Loucy (cell line): ENCODE measurements around the gene RGS3.
A peak's percentile ranks its signal among the peaks of the same experiment; 100 is the strongest.

ENCODE experiments used
- H2AFZ ChIP-seq: fragments of 200-600 bp; sonication (generic); 2 replicates; pipeline ENCODE4 v1.6.0; 2016; ENCODE audit warnings: antibody characterized with exemption, mild to moderate bottlenecking, low read length, moderate library complexity
- H3F3A ChIP-seq: fragments of 200-600 bp; 2 replicates; pipeline ENCODE4 v1.6.0; 2016; ENCODE audit warnings: antibody characterized with exemption, low read depth, mild to moderate bottlenecking
- H3K27me3 ChIP-seq: fragments of 200-600 bp; sonication (generic); 2 replicates; pipeline ENCODE4 v1.6.1; 2014; ENCODE audit warnings: low read length, mild to moderate bottlenecking; ENCODE audit not compliant: insufficient read depth, poor library complexity, severe bottlenecking
- H3K36me3 ChIP-seq: fragments of 200-600 bp; sonication (generic); 2 replicates; pipeline ENCODE4 v1.6.1; 2016; ENCODE audit warnings: low read length; ENCODE audit not compliant: insufficient read depth
- H3K4me1 ChIP-seq: fragments of 200-600 bp; sonication (generic); 2 replicates; pipeline ENCODE4 v1.5.1; 2014; ENCODE audit warnings: low read length, mild to moderate bottlenecking; ENCODE audit not compliant: insufficient read depth, poor library complexity, severe bottlenecking
- H3K4me2 ChIP-seq: fragments of 200-600 bp; sonication (generic); 2 replicates; pipeline ENCODE4 v1.6.0; 2014; ENCODE audit warnings: antibody characterized with exemption, low read length, low read depth, mild to moderate bottlenecking; ENCODE audit not compliant: poor library complexity, severe bottlenecking
- H3K4me3 ChIP-seq: fragments of 200-600 bp; sonication (generic); 2 replicates; pipeline ENCODE4 v1.5.1; 2014; ENCODE audit warnings: low read length, mild to moderate bottlenecking, mixed read lengths; ENCODE audit not compliant: poor library complexity, severe bottlenecking
- H3K79me2 ChIP-seq: fragments of 200-600 bp; sonication (generic); 2 replicates; pipeline ENCODE4 v1.6.1; 2014; ENCODE audit warnings: low read length; ENCODE audit not compliant: insufficient read depth
- H3K9ac ChIP-seq: fragments of 200-600 bp; sonication (generic); 2 replicates; pipeline ENCODE4 v1.6.0; 2014; ENCODE audit warnings: mild to moderate bottlenecking, low read depth, low read length, moderate library complexity; ENCODE audit not compliant: poor library complexity, severe bottlenecking
- H3K9me2 ChIP-seq: fragments of 200-600 bp; sonication (generic); replicated peaks from 2 replicates; pipeline ENCODE4 v1.6.1; 2016; ENCODE audit warnings: low read depth, low read length, mixed read lengths
- H3K9me3 ChIP-seq: fragments of 200-600 bp; sonication (generic); 2 replicates; pipeline ENCODE4 v1.6.1; 2014; ENCODE audit warnings: mild to moderate bottlenecking, antibody characterized with exemption, low read length, low read depth; ENCODE audit not compliant: insufficient read depth
- H4K20me1 ChIP-seq: fragments of 200-600 bp; sonication (generic); 2 replicates; pipeline ENCODE4 v1.6.0; 2014; ENCODE audit warnings: antibody characterized with exemption, low read length, mild to moderate bottlenecking; ENCODE audit not compliant: insufficient read depth, poor library complexity, severe bottlenecking
- EZH2phosphoT487 ChIP-seq: fragments of 200-600 bp; IDR thresholded peaks from 2 replicates; pipeline ENCODE4 v1.6.1; 2018; ENCODE audit warnings: antibody characterized with exemption, mild to moderate bottlenecking, moderate library complexity, borderline replicate concordance
- TF ChIP-seq, protein P1 (sequence below): fragments of 200-600 bp; sonication (generic); conservative IDR thresholded peaks from 2 replicates; pipeline ENCODE4 v1.5.1; 2014; ENCODE audit warnings: mild to moderate bottlenecking, antibody characterized with exemption, low read length

RGS3 gene

DNA sequence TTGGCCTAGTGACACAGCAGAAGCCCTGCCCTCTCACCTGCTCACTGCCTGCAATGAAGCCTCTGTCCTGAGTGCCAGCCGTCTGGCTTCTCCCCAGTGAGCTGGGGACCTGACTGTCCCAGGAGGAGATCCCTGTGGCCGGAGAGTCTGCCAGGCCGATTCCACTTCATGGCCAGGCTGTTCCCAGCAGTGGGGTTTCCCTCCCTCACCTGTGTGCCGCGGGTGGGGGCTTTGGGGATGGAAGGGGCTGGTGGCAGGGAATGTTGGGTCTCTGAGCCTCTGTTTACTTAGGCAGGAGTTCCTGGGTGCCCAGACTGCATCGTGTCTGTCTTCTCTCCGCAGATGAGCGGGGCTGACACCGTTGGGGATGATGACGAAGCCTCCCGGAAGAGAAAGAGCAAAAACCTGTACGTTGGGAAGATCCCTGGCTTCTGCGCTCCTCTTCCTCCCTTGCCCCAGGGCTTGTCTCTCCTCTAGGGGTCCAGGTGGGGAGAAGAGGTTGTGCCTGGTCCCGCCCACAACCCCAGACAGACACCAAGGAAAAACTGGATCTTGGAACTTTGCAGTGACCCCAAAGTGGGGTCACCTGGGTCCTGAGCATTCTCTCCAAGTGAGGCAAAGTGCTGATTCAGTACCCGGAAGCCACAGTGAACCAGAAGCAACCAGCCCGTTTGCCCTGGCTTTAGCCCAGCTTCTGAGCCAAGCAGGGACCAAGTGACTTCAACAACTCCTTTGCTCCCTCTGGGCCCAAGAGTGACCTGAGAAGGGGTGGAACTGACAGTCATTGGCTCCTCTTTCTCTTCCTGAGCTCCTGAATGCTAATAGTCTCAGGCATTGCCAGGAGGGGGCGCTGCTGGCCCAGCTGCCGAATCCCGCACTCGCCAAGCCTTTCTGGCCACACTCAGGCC lies 127.7 kb downstream of the RGS3 start:
- Histone ChIP-seq H4K20me1 (no peaks in the 10 kb centered on the region), H3K79me2 (peaks cover 33% of the 10 kb centered on the region; the same call in 1 of the 2 replicates), H3K9me2 (no peaks in the 10 kb centered on the region), H3F3A (no peaks in the 10 kb centered on the region), H2AFZ (no peak overlapping the region), H3K27me3 (no peaks in the 10 kb centered on the region), H3K9ac (no peak overlapping the region), H3K9me3 (no peaks in the 10 kb centered on the region), H3K4me1 (peaks cover 35% of the 10 kb centered on the region), H3K4me3 (no peak overlapping the region), H3K4me2 (no peak overlapping the region), H3K36me3 (no peaks in the 10 kb centered on the region)
- TF ChIP-seq, protein P1, sequence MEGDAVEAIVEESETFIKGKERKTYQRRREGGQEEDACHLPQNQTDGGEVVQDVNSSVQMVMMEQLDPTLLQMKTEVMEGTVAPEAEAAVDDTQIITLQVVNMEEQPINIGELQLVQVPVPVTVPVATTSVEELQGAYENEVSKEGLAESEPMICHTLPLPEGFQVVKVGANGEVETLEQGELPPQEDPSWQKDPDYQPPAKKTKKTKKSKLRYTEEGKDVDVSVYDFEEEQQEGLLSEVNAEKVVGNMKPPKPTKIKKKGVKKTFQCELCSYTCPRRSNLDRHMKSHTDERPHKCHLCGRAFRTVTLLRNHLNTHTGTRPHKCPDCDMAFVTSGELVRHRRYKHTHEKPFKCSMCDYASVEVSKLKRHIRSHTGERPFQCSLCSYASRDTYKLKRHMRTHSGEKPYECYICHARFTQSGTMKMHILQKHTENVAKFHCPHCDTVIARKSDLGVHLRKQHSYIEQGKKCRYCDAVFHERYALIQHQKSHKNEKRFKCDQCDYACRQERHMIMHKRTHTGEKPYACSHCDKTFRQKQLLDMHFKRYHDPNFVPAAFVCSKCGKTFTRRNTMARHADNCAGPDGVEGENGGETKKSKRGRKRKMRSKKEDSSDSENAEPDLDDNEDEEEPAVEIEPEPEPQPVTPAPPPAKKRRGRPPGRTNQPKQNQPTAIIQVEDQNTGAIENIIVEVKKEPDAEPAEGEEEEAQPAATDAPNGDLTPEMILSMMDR, result peak; percentile 94
- TF ChIP-seq EZH2phosphoT487, result no peak

DNA sequence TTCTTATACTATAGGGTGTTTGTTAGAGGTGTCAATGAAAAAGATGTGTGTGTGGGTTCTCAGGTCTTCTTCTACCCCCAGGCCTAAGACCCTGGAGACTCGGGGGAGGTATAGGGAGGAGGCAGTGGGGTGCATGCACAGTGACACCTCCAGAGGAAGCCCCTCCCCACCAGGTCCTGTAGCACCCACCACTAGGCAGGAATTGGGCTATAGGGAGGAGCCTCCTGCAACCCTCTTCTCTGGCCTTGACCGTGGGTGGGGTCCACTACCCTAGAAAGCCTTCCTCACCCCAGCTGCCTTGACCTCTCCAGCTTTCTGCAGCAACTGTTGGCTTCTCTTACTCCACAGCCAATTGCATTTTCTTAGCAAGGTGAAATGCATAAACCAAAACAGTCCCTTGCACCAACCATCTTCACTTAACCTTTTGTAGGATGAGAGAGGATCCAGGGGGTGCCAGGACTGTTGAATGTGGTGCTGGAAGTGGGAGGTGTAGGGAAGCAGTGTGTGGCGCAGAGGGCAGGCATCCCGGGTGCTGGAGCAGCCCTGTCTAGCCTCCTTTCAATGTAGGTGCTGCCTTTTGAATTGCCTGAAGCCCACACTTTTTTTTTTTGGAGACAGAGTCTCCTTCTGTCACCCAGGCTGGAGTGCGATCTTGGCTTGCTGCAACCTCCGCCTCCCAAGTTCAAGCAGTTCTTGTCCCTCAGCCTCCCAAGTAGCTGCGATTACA lies 128.5 kb downstream of the RGS3 start:
- H3K36me3 ChIP-seq, result no peaks in the 10 kb centered on the region
- H3K4me2 ChIP-seq, result no peak overlapping the region
- H3K79me2 ChIP-seq, result peaks cover 25% of the 10 kb centered on the region; the same call in 1 of the 2 replicates
- no peaks in the 10 kb centered on the region for H3K27me3 ChIP-seq
- H3K9me2 ChIP-seq, result no peaks in the 10 kb centered on the region
- TF ChIP-seq, protein P1, result no peak
- no peak for TF ChIP-seq EZH2phosphoT487
- H2AFZ ChIP-seq, result no peak overlapping the region
- no peak overlapping the region for H3K9ac ChIP-seq
- no peaks in the 10 kb centered on the region for H3K9me3 ChIP-seq
- no peaks in the 10 kb centered on the region for H4K20me1 ChIP-seq
- no peak overlapping the region for H3K4me3 ChIP-seq
- peaks cover 27% of the 10 kb centered on the region for H3K4me1 ChIP-seq
- H3F3A ChIP-seq, result no peaks in the 10 kb centered on the region

DNA sequence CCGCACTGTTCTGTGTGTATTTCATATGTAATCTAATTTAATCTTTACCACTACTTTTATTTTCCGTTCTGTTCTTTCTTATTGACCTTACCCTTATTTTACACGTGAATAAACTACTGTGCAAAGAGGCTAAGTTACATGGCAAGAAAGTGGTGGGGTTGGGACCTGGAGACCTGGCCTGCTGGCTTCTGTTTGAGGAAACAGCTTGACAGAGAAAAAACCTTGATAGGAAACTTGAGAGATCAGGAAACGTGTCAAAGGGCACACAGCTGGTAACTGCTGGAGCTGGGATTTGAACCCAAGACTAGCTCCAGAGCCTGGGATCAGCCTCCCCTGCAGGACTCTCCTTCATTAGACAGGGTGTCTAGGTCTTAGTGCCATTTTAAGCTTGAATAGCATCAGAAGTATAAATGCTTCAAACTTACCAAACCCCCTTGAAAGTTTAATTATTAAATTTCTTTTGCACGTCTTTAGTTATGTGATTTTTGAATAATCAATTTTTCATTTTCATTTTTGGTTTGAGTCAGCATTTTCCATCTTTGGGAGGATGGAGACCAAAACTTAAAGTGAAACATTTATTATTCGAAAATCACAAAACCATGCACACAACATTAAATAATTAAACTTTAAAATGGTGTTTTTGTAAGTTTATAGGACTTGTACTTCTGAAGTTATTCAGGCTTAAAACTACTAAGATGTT lies 129.5 kb downstream of the RGS3 start:
- H4K20me1 ChIP-seq, result no peaks in the 10 kb centered on the region

More for the DNA sequence above, 129.5 kb downstream of the RGS3 start:
- Histone ChIP-seq H3F3A (no peaks in the 10 kb centered on the region), H2AFZ (no peak overlapping the region), H3K9ac (no peak overlapping the region), H3K36me3 (no peaks in the 10 kb centered on the region), H3K4me3 (no peak overlapping the region), H3K9me2 (no peaks in the 10 kb centered on the region), H3K79me2 (peaks cover 15% of the 10 kb centered on the region; the same call in 1 of the 2 replicates), H3K9me3 (no peaks in the 10 kb centered on the region), H3K4me1 (peaks cover 17% of the 10 kb centered on the region), H3K27me3 (no peaks in the 10 kb centered on the region), H3K4me2 (no peak overlapping the region)
- no peak for TF ChIP-seq EZH2phosphoT487
- TF ChIP-seq, protein P1, result no peak
